SK-N-SH (cell line): ENCODE data around the gene SELE.

Experiments used
- CTCF ChIP-seq: fragments of 200-600 bp; sonication (generic); IDR thresholded peaks from 2 replicates; pipeline ENCODE4 v1.6.1; 2017; ENCODE audit warnings: antibody characterized with exemption, mild to moderate bottlenecking, moderate library complexity
- RXRA ChIP-seq: IDR thresholded peaks from 2 replicates; pipeline ENCODE4 v1.4.0; 2012; ENCODE audit warnings: low read depth, mild to moderate bottlenecking, borderline replicate concordance
- YY1 ChIP-seq: IDR thresholded peaks from 2 replicates; pipeline ENCODE4 v1.4.0; 2012; ENCODE audit warnings: low read depth, mild to moderate bottlenecking

- TF ChIP-seq YY1 (no peak), RXRA (peak; percentile 54; the same call in 1 of the 2 replicates), CTCF (no peak)
These were observed 46.1 kb upstream of the SELE start for GRCh38 chr1:169779970-169780369.
